ENCODE results near the gene BLACAT1.
A peak's percentile ranks its signal among the peaks of the same experiment; 100 is the strongest.
"Not testable (repeated sequence)": the region's sequence is repeated elsewhere in the genome, so short reads cannot be mapped to it uniquely, and the experiment has no call there.

The BLACAT1 gene

DNA sequence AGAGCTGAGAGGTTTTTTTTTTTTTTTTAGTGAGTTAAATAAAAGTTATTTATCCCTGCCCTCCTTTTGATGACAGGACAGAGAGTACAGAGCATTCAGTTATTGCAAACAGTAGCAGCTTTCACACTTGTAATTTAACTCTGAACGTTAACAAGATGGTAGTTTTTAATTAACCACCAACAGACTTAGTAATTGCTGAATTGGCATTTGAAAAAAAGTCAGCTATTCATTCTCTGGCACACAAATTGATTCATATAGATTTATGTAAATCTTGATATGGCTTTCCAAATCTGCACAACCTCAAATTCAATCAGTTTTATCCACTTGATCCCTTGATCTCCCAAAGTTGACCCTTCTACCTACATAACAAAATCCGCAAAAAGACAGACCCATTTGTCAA, 34.9 kb downstream of the BLACAT1 start:
- Histone ChIP-seq H3K36me3 (replicated peaks) (no peaks in the 10 kb centered on the region), H3K9me3 (no peaks in the 10 kb centered on the region), H3K27me3 (ENCODE audit: low read depth) (peaks cover 25% of the 10 kb centered on the region), H3K4me3 (no peak overlapping the region), H3K4me1 (no peaks in the 10 kb centered on the region)
- in situ Hi-C loops (cut with MboI; ENCODE audit: low sequenced_read_pairs) = no loop called here
- DNase-seq (ENCODE audit: low spot score in 2 of 2) = no peak

DNA sequence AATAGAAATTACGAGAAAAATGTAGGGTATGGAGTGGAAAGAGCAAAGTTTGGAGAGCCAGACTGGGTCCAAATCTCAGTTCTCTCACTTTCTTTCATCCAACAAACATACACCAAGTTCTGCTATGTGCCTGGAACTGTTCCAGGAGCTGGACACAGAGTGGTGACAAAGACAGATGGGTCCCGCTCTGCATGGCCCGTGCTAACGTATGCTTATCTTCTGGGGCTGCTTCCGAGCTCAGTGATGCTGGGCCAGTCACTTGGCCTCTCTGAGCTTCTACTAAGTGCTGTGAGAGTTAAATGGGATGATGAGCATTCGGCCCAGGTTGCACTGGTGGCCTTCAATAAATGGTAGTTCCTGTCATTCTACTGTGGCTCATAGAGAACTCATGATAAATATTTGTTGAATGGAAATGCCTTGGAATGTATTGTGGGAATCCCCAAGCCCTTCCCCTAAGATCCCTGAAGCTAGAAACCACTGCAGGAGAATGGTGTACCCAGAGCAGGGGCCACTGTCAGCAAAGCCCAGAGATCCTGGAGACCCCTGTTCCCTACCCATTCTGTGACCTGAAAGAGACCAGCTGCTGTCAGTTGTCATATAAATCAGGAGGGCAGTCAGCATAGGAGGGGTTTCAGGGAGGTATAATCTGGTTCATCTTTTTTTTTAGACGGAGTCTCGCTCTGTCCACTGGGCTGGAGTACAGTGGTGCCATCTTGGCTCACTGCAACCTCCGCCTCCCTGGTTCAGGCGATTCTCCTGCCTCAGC, 37.8 kb downstream of the BLACAT1 start:
- Histone ChIP-seq H3K27me3 (ENCODE audit: low read depth) (peaks cover under 1% of the 10 kb centered on the region; the same call in 1 of the 2 replicates), H3K9me3 (no peaks in the 10 kb centered on the region), H3K36me3 (replicated peaks) (no peaks in the 10 kb centered on the region), H3K4me1 (no peaks in the 10 kb centered on the region), H3K4me3 (no peak overlapping the region)
- no peak for DNase-seq (ENCODE audit: low spot score in 2 of 2)
- in situ Hi-C loops (cut with MboI; ENCODE audit: low sequenced_read_pairs) = no loop called here

DNA sequence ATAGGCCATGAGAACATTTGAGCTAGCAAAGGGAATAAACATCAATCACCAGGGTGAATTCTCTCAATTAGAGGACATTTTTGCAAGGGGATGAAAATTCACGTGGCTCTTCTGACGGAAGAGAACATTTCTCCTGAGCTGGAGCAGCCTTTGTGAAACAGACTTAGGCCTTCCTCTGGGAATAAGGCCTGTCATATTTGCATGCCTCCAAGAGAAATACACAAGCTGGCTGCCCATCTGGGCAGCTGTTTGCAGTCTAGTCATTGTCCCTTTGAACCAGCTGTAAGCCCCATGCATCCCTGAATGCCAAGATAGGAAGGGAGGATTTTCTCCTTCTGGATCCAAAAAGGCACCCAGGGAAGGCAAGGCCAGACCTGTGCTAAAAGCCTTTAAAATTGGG, 39.5 kb downstream of the BLACAT1 start:
- Histone ChIP-seq H3K4me1 (peaks cover 10% of the 10 kb centered on the region), H3K27me3 (ENCODE audit: low read depth) (no peaks in the 10 kb centered on the region; the same call in 1 of the 2 replicates), H3K36me3 (replicated peaks) (no peaks in the 10 kb centered on the region), H3K4me3 (no peak overlapping the region), H3K9me3 (no peaks in the 10 kb centered on the region)
- DNase-seq (ENCODE audit: low spot score in 2 of 2) = no peak
- in situ Hi-C loops (cut with MboI; ENCODE audit: low sequenced_read_pairs) = no loop called here

DNA sequence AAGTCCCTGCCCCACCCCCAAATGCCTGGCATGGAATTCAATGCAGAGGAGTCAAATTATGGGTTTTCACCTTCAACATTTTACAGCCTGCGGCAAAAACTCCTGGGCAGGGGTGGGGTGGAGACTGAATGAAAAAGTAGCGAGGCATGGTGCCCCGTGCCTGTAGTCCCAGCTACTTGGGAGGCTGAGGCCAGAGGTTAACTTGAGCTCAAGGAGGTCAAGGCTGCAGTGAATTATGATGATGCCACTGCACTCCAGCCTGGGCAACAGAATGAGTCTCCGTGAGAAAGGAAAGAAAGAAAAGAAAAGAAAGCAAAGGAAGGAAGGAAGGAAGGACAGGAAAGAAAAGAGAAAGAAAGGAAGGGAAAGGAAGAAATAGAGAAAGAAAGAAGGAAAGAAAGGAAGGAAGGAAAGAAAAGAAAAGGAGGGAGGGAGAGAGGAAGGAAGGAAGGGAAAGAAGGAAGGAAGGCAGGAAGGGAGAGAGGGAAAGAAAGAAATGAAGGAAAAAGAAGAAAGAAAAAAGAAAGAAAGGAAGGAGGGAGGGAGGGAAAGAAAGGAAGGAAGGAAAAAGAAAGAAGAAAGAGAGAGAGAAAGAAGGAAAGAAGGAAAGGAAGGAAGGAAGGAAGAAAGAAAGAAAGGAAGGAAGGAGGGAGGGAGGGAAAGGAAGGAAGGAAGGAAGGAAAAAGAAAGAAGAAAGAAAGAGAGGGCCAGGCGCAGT, 45.1 kb downstream of the BLACAT1 start:
- no peaks in the 10 kb centered on the region; the same call in 1 of the 2 replicates for H3K27me3 ChIP-seq (ENCODE audit: low read depth)
- DNase-seq (ENCODE audit: low spot score in 2 of 2) = no peak
- in situ Hi-C loops (cut with MboI; ENCODE audit: low sequenced_read_pairs) = no loop called here
- H3K4me3 ChIP-seq = no peak overlapping the region
- H3K4me1 ChIP-seq = peaks cover 16% of the 10 kb centered on the region
- no peaks in the 10 kb centered on the region for H3K9me3 ChIP-seq
- H3K36me3 ChIP-seq (replicated peaks) = no peaks in the 10 kb centered on the region

DNA sequence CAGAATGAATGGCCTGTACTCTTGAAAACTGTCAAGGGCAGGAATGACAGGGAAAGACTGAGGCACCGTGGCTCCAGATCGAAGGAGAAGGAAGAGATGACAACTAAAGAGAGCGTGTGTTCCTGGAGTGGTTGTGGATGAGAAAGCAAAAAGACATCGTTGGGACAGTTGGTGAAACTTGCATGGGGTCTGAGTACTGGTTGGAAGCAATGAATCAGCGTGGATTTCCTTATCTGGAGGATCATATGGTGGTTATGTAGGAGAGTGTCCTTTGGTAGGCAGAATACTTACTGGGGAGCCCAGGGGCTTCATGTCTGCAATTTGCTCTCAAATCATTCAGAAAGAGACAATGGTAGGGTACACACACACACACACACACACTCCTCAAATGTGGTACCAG, 47.9 kb downstream of the BLACAT1 start:
- no peak overlapping the region for H3K4me3 ChIP-seq
- H3K9me3 ChIP-seq = no peaks in the 10 kb centered on the region
- in situ Hi-C loops (cut with MboI; ENCODE audit: low sequenced_read_pairs) = no loop called here
- peaks cover 16% of the 10 kb centered on the region for H3K4me1 ChIP-seq
- H3K27me3 ChIP-seq (ENCODE audit: low read depth) = no peaks in the 10 kb centered on the region
- H3K36me3 ChIP-seq (replicated peaks) = no peaks in the 10 kb centered on the region
- no peak for DNase-seq (ENCODE audit: low spot score in 2 of 2)

DNA sequence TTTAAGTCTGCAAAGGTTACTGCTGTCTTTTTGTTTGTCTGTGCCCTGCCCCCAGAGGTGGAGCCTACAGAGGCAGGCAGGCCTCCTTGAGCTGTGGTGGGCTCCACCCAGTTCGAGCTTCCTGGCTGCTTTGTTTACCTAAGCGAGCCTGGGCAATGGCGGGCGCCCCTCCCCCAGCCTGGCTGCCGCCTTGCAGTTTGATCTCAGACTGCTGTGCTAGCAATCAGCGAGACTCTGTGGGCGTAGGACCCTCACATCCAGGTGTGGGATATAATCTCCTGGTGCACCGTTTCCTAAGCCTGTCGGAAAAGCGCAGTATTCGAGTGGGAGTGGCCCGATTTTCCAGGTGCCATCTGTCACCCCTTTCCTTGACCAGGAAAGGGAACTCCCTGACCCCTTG, 49.6 kb downstream of the BLACAT1 start:
- H3K36me3 ChIP-seq (replicated peaks); in situ Hi-C loops (cut with MboI; ENCODE audit: low sequenced_read_pairs); H3K27me3 ChIP-seq (ENCODE audit: low read depth); H3K4me3 ChIP-seq; H3K9me3 ChIP-seq; H3K4me1 ChIP-seq: not testable (repeated sequence)
- DNase-seq (ENCODE audit: low spot score in 2 of 2) = peak in 1 of 2 experiments; percentile 25
